Activated CD4-positive, alpha-beta T cell treated with anti-CD3 and anti-CD28 coated beads, Interleukin-2, Interleukin-4, amounts not matched to agents 100 ng/mL and 50 ng/mL, durations not matched to agents 16 hours and 8 hours (primary cell): ENCODE measurements around the gene CCDC88A.
"Not testable (repeated sequence)": the region's sequence is repeated elsewhere in the genome, so short reads cannot be mapped to it uniquely, and the experiment has no call there.

ENCODE experiments used
- DNase-seq: peaks from one replicate; pipeline ENCODE4 v3.0.0-alpha.2; 2020; ENCODE audit warnings: low spot score

Gene CCDC88A

GRCh38 chr2:55296393-55296792 lies 123.3 kb downstream of the CCDC88A start:
- DNase-seq: no peak

- DNase-seq: no peak
These were observed 136.6 kb downstream of the CCDC88A start for GRCh38 chr2:55283083-55283482.

GRCh38 chr2:55282110-55282917 lies 137.3 kb downstream of the CCDC88A start:
- peak; percentile 88 for DNase-seq

GRCh38 chr2:55280851-55281546 lies 138.7 kb downstream of the CCDC88A start:
- not testable (repeated sequence) for DNase-seq

GRCh38 chr2:55279859-55280424 lies 139.7 kb downstream of the CCDC88A start:
- DNase-seq: not testable (repeated sequence)

- not testable (repeated sequence) for DNase-seq
These were observed 140.3 kb downstream of the CCDC88A start for GRCh38 chr2:55279214-55279835.

GRCh38 chr2:55277310-55277709 lies 142.3 kb downstream of the CCDC88A start:
- DNase-seq: no peak

GRCh38 chr2:55274346-55274745 lies 145.3 kb downstream of the CCDC88A start:
- DNase-seq: not testable (repeated sequence)

GRCh38 chr2:55269645-55269990 lies 150.0 kb downstream of the CCDC88A start:
- no peak for DNase-seq

- DNase-seq: peak; percentile 94
These were observed 150.6 kb downstream of the CCDC88A start, which contains the start of gene MTIF2 for GRCh38 chr2:55268907-55269644. Gene MTIF2 (minus strand): TSS chr2:55269231. CDS start chr2:55263858, 5,373 bp downstream.

GRCh38 chr2:55268288-55268906 lies 151.3 kb downstream of the CCDC88A start:
- DNase-seq: peak; percentile 17

- DNase-seq: not testable (repeated sequence)
These were observed 160.1 kb downstream of the CCDC88A start for GRCh38 chr2:55259586-55259985.

GRCh38 chr2:55252832-55253231 lies 166.8 kb downstream of the CCDC88A start:
- no peak for DNase-seq

- DNase-seq: no peak
These were observed 172.6 kb downstream of the CCDC88A start for GRCh38 chr2:55247025-55247424.

GRCh38 chr2:55245411-55245810 lies 174.2 kb downstream of the CCDC88A start:
- no peak for DNase-seq

- no peak for DNase-seq
These were observed 177.0 kb downstream of the CCDC88A start for GRCh38 chr2:55242617-55243016.

- not testable (repeated sequence) for DNase-seq
These were observed 178.1 kb downstream of the CCDC88A start for GRCh38 chr2:55241582-55241981.

GRCh38 chr2:55239656-55240222 lies 179.9 kb downstream of the CCDC88A start:
- DNase-seq: no peak
